HepG2 (cell line): Measurements from ENCODE around the gene ACAT1. TPM values are rescaled to one million over a fixed set of nuclear protein-coding genes. Genes with fewer than 3 reads are reported as not detected.

ENCODE experiments used
- ATAC-seq: fragments of 200-7000 bp; cut with Tn5 transposase; 3 replicates; pipeline ENCODE4 v1.9.1; 2020; ENCODE audit warnings: mild to moderate bottlenecking, moderate library complexity
- BruUV-seq: library from RNA; stranded (reverse); fragments of 400-500 nt; replicated peaks from 2 replicates; lab custom pipeline; 2021; lab: Mats Ljungman, UMichigan
- CTCF ChIA-PET: fragments of 300-600 bp; formaldehyde crosslinking; extraction: SDS; loops from one replicate; lab custom pipeline; 2021; ENCODE audit warnings: low total read pairs, inconsistent platforms, low intra/inter-chr PET ratio; lab: Yijun Ruan, JAX
- POLR2A ChIA-PET: fragments of 350-600 bp; sonication (Branson Sonifier 250); formaldehyde crosslinking; loops from one replicate; lab custom pipeline; 2020; ENCODE audit warnings: antibody characterized with exemption, inconsistent platforms; lab: Yijun Ruan, JAX
- DNase-seq: peaks from one replicate; pipeline ENCODE4 v3.0.0-alpha.2; 2015; ENCODE audit warnings: low spot score
- FAIRE-seq: peaks from 3 replicates; lab custom pipeline; 2011; peaks lifted over from hg19 to GRCh38; lab: Jason Lieb, UNC
- H2AFZ ChIP-seq: one replicate; pipeline ENCODE4 v1.6.1; 2011; ENCODE audit warnings: low read length, inconsistent platforms
- H3K27ac ChIP-seq: fragments of 300-600 bp; 3 replicates; pipeline ENCODE4 v1.8.0; 2011; ENCODE audit warnings: mixed run types, mild to moderate bottlenecking, mixed read lengths, low read length, inconsistent platforms; ENCODE audit not compliant: insufficient read depth; ENCODE audit errors: extremely low read length
- H3K27me3 ChIP-seq, 2 experiments: fragments of 200-600 bp in 1 of 2; 2 replicates in 1 of 2; 3 replicates in 1 of 2; pipeline versions ENCODE4 v1.6.0 to v1.8.0; 2011; ENCODE audit warnings: low read length in 2 of 2, mild to moderate bottlenecking in 2 of 2, moderate library complexity in 2 of 2, inconsistent platforms in 1 of 2; ENCODE audit not compliant: insufficient read depth in 2 of 2, control insufficient read depth in 1 of 2
- H3K36me3 ChIP-seq, 2 experiments: fragments of 200-600 bp in 1 of 2; replicated peaks in 1 of 2; 2 replicates in 1 of 2; 3 replicates in 1 of 2; pipeline versions ENCODE4 v1.5.1 to v1.8.0; 2011; ENCODE audit warnings: low read length in 2 of 2, inconsistent platforms in 1 of 2; ENCODE audit not compliant: insufficient read depth in 2 of 2, control insufficient read depth in 1 of 2
- H3K4me1 ChIP-seq: 2 replicates; pipeline ENCODE4 v1.5.1; 2012; ENCODE audit warnings: low read length, inconsistent platforms; ENCODE audit not compliant: insufficient read depth
- H3K4me2 ChIP-seq: 2 replicates; pipeline ENCODE4 v1.6.0; 2011; ENCODE audit warnings: low read depth, low read length, inconsistent platforms
- H3K4me3 ChIP-seq, 3 experiments: fragments of 200-600 bp in 1 of 3; sonication (generic), shearing (Covaris generic) in 1 of 3; replicated peaks in 1 of 3; 2 replicates each; pipeline ENCODE4 v1.5.1; 2011 to 2016; ENCODE audit warnings: low read length in 3 of 3, inconsistent platforms in 2 of 3, low read depth in 2 of 3, mild to moderate bottlenecking in 2 of 3, control low read depth in 1 of 3, mixed read lengths in 1 of 3; ENCODE audit not compliant: insufficient read depth in 1 of 3
- H3K79me2 ChIP-seq: one replicate; pipeline ENCODE4 v1.6.1; 2011; ENCODE audit warnings: low read length, inconsistent platforms; ENCODE audit not compliant: insufficient read depth
- H3K9ac ChIP-seq: 2 replicates; pipeline ENCODE4 v1.6.0; 2011; ENCODE audit warnings: mild to moderate bottlenecking, low read depth, low read length, inconsistent platforms; ENCODE audit not compliant: insufficient read depth
- H3K9me3 ChIP-seq: 2 replicates; pipeline ENCODE4 v1.5.1; 2012; ENCODE audit warnings: mild to moderate bottlenecking, low read length
- H4K20me1 ChIP-seq: 2 replicates; pipeline ENCODE4 v1.6.0; 2011; ENCODE audit warnings: inconsistent platforms, mild to moderate bottlenecking, low read length, moderate library complexity; ENCODE audit not compliant: insufficient read depth
- FOXK1 ChIP-seq: sonication (generic); formaldehyde crosslinking; IDR thresholded peaks from 2 replicates; pipeline ENCODE4 v1.4.0; 2020; ENCODE audit warnings: low read depth, missing genetic modification reagents, borderline replicate concordance
- MAFF ChIP-seq: IDR thresholded peaks from 2 replicates; pipeline ENCODE4 v1.6.1; 2011; ENCODE audit warnings: low read depth, low read length, improper control_type of control experiment
- MAFK ChIP-seq, 2 experiments: IDR thresholded peaks in 1 of 2; conservative IDR thresholded peaks in 1 of 2; 2 replicates each; pipeline ENCODE4 v1.6.1; 2011; ENCODE audit warnings: improper control_type of control experiment in 2 of 2, low read length in 2 of 2
- STAG1 ChIP-seq: sonication (generic); formaldehyde crosslinking; IDR thresholded peaks from 2 replicates; pipeline ENCODE4 v1.4.0; 2020; ENCODE audit warnings: missing genetic modification reagents
- ZFP62 ChIP-seq: sonication (generic); formaldehyde crosslinking; IDR thresholded peaks from 2 replicates; pipeline ENCODE4 v1.4.0; 2020; ENCODE audit warnings: missing genetic modification reagents
- ZNF597 ChIP-seq: sonication (generic); formaldehyde crosslinking; IDR thresholded peaks from 2 replicates; pipeline ENCODE4 v1.5.0; 2020; ENCODE audit warnings: missing genetic modification reagents
- ZNF703 ChIP-seq: sonication (generic); formaldehyde crosslinking; IDR thresholded peaks from 2 replicates; pipeline ENCODE4 v1.5.1; 2020; ENCODE audit warnings: missing genetic modification reagents, mild to moderate bottlenecking, moderate library complexity, borderline replicate concordance
- WGBS: methylation state at CpG from one replicate; pipeline ENCODE4 v1.1.6; 2017; ENCODE audit warnings: low lambda C conversion rate; 5-methylcytosine and 5-hydroxymethylcytosine counted together
- in situ Hi-C: cut with HindIII; loops from 2 replicates; pipeline ENCODE4 v1.10.0; 2017; ENCODE audit warnings: low pct_unique_long_range_greater_than_20kb; ENCODE audit not compliant: extremely low pct_ligation_motif_present
- intact Hi-C: fragments of 100-400 bp; cut with micrococcal nuclease; formaldehyde crosslinking; loops from one replicate; pipeline ENCODE4 v1.10.0; 2022; ENCODE audit not compliant: unreplicated experiment
- polyA plus RNA-seq, 8 experiments: library from polyadenylated mRNA; depleted of rRNA in 3 of 8; stranded (reverse) in 7 of 8; unstranded in 1 of 8; fragments of >200 nt; fragmentation: Illumina TruSeq in 4 of 8; extraction: Trizol in 4 of 8; gene quantifications; 2 replicates each; pipeline versions ENCODE4 v1.2.1 to v1.2.3, GENCODE V29; 2011 to 2016; ENCODE audit warnings: low read depth in 4 of 8, missing spikeins in 1 of 8, mixed read lengths in 1 of 8; ENCODE audit not compliant: insufficient read depth in 1 of 8
- total RNA-seq, 5 experiments: library from RNA; depleted of rRNA; stranded (reverse); fragments of >200 nt; fragmentation: Illumina TruSeq; extraction: Trizol; gene quantifications; 2 replicates each; pipeline ENCODE4 v1.2.3, GENCODE V29; 2016; ENCODE audit warnings: low read depth in 1 of 5
- TF ChIP-seq, protein P1 (sequence below): sonication (generic); formaldehyde crosslinking; IDR thresholded peaks from 2 replicates; pipeline ENCODE4 v1.5.0; 2020; ENCODE audit warnings: mild to moderate bottlenecking, missing genetic modification reagents, moderate library complexity

The ACAT1 gene
- total and polyA plus RNA-seq, 2 of the 13 experiments (the other 11 are each of a cell fraction or from before 2014, with no cell fraction given) = 103 to 165 TPM

DNA sequence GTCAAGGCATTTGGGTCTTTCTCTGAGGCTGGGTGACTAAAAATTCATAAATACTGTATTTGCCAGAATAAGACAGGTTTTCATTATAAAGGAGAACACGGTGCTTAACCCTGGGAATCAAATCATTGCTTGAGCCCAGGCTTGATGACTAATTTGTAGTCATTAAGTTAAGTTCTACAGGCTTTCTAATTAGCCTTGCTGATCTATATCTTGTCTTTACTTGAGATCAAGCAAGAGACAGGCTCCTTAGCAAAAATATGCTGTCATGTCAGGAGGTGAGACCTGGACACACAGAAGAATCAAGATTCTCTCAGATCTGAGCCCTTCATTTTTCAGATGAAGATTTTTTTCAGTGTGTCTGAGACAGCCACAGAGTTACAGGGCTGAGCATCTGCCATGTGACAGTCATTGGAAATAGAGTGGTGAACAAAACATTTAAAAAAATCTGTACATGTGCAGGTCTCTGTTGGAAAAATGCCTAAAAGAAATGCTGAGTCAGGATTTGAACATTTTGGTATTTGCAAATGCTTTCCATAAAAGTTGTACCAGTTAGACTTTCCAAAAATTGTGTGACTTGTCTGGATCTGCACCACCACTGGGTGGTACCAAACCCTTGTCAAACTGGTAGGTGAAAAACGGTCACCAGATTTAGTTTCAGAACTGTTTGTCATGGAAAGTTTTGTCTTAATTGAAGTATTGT, 14.6 kb downstream of the ACAT1 start:
- Histone ChIP-seq H2AFZ (no peak overlapping the region), H3K36me3 (peaks cover 6 to 47% of the 10 kb centered on the region in 2 experiments; a peak in 4 of 5 replicates), H4K20me1 (no peaks in the 10 kb centered on the region), H3K9ac (no peak overlapping the region), H3K4me3 (no peak overlapping the region), H3K4me2 (no peak overlapping the region), H3K27ac (no peak overlapping the region), H3K79me2 (no peaks in the 10 kb centered on the region), H3K9me3 (no peaks in the 10 kb centered on the region), H3K4me1 (no peaks in the 10 kb centered on the region), H3K27me3 (no peaks in the 10 kb centered on the region)
- WGBS = 92% methylated on average over 2 of the region's 2 CpGs
- no peak for FAIRE-seq
- in situ Hi-C loops (no loop called here), intact Hi-C loops (no loop called here)
- no peak for DNase-seq
- ChIA-PET CTCF (no interaction called here), POLR2A (no interaction called here)
- no TSS peak for BruUV-seq
- no peak for TF ChIP-seq ZNF597 (CRISPR knock-in tag)
- TF ChIP-seq MAFF = peak; percentile 98
- no peak for TF ChIP-seq FOXK1 (CRISPR knock-in tag)
- no peak for TF ChIP-seq ZNF703
- TF ChIP-seq ZFP62 (CRISPR knock-in tag) = no peak
- peak; percentile 27 for TF ChIP-seq STAG1 (CRISPR knock-in tag)
- peak; percentile 94 to 99 for TF ChIP-seq MAFK (conservative IDR thresholded peaks at IDR 0.05 in 1 of 2, IDR thresholded peaks at IDR 0.05 in 1 of 2; ENCODE audit: low read length in 2 of 2)
- TF ChIP-seq, protein P1, sequence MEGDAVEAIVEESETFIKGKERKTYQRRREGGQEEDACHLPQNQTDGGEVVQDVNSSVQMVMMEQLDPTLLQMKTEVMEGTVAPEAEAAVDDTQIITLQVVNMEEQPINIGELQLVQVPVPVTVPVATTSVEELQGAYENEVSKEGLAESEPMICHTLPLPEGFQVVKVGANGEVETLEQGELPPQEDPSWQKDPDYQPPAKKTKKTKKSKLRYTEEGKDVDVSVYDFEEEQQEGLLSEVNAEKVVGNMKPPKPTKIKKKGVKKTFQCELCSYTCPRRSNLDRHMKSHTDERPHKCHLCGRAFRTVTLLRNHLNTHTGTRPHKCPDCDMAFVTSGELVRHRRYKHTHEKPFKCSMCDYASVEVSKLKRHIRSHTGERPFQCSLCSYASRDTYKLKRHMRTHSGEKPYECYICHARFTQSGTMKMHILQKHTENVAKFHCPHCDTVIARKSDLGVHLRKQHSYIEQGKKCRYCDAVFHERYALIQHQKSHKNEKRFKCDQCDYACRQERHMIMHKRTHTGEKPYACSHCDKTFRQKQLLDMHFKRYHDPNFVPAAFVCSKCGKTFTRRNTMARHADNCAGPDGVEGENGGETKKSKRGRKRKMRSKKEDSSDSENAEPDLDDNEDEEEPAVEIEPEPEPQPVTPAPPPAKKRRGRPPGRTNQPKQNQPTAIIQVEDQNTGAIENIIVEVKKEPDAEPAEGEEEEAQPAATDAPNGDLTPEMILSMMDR (CRISPR knock-in tag) = 0 out of 2 replicates have a peak, but pooled peaks have one; percentile 23
- no peak for ATAC-seq
